ENCODE data around the gene AFAP1L1.

DNA sequence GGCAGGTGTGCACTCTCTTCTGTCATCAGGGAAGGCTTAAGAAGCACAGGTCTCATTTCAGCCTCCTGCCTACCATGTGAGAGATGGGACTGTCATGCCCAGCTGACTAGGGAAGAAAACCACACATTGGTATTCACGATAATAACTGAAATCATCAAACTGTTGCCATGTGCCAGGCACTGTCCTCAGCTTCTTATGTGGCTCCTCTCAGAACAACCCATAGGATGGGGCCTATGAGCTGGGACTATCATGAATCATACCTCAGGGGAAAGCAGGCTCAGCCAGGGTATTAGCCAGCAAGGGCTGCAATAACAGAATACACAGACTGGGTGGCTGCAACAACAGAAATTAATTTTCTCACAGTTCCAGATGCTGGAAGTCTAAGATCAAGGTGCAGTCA lies 3.3 kb downstream of the AFAP1L1 start:
- no peak for TF ChIP-seq CTCF (IDR thresholded peaks at IDR 0.05)
- no peak for TF ChIP-seq POLR2AphosphoS5 (IDR thresholded peaks at IDR 0.05; ENCODE audit: low read depth, low read length)
- TF ChIP-seq TCF7L2 (IDR thresholded peaks at IDR 0.05; ENCODE audit: low read depth, low read length): no peak
- TF ChIP-seq REST (IDR thresholded peaks at IDR 0.05; ENCODE audit: insufficient read depth in 1 of 2, low read depth in 2 of 2, low read length in 1 of 2): no peak
